ENCODE data around the gene FAM72D.
"Not testable (repeated sequence)": the region's sequence is repeated elsewhere in the genome, so short reads cannot be mapped to it uniquely, and the experiment has no call there.

FAM72D gene

DNA sequence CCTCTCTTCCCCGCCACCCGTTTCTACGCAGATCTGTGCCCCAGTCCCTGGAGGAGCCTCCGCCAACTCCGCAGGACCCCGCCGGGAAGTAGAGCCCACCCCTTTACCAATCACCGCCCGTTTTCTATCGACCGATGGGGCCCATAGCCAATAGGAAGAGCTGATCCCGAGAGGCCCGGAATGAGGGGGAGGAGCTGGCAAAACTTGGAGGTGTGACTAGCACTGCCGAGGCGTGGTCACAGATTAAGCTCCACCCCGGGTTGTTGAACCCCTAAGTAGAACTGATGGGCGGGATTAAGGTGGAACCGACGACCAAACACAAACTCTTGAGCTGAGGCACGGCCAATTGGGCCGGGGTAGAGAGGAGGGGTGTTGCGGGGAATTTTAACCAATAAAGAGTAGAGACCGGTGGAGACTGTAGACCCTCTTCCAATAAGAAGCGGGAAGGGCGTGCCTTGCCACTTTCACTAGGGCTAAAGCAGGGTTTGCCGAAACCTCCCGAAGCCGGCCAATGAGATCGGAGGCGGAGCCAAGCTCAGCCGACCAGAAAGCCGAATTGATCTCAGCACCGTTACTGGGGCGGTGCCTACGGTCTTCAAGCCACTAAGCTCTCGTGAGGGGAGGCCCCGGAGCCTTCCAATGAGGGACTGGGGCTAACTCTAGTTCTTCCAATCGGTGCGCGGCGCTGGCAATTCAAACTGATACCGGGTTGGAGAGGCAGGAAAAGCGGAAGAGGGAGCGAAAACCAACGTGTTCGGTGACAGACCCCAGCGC lies at the start of gene FAM72D, which contains the start of gene SRGAP2B:
TSS of gene FAM72D (plus strand) at position 691 of the 774 bp plus-strand sequence. CDS start 874 bp downstream, outside the sequence.
TSS of gene SRGAP2B (minus strand) at position 45 of the 774 bp plus-strand sequence. CDS start 2,427 bp downstream, outside the sequence.
- H3K4me3 ChIP-seq (ENCODE audit: low read depth, low read length) = peak within 1 kb of the TSS; percentile 45
- POLR2A ChIA-PET; CTCF ChIA-PET; H3K27ac ChIP-seq (ENCODE audit: extremely low read depth, low read depth, low read length); H3K9me3 ChIP-seq (ENCODE audit: control insufficient read depth, insufficient read depth, low read depth, low read length); H3K36me3 ChIP-seq (ENCODE audit: control insufficient read depth in 2 of 2, insufficient read depth in 1 of 2, low read length in 2 of 2); H3K4me1 ChIP-seq (ENCODE audit: control insufficient read depth, insufficient read depth, low read length): not testable (repeated sequence)

DNA sequence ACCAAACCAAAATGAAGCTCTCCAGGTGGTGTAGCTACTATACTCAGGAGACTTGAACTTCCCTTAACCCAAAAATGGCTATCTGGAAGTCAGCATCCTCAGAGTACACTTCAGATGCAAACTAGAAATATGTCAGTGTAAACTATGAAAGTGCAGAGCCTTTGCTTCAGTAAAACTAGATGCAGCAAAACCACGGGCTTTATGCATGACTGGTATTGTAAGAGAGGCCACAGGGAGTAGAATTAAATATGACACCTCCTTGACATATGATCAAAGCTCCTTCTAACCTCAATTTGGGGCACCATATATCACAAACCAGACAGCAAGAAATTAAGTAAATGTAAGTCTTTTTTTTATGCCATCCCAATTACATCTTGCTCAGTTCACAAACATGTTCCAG lies 48.2 kb upstream of the FAM72D start:
- H3K4me3 ChIP-seq (ENCODE audit: low read depth, low read length); CTCF ChIA-PET; H3K4me1 ChIP-seq (ENCODE audit: control insufficient read depth, insufficient read depth, low read length); H3K9me3 ChIP-seq (ENCODE audit: control insufficient read depth, insufficient read depth, low read depth, low read length); POLR2A ChIA-PET; H3K36me3 ChIP-seq (ENCODE audit: control insufficient read depth in 2 of 2, insufficient read depth in 1 of 2, low read length in 2 of 2); H3K27ac ChIP-seq (ENCODE audit: extremely low read depth, low read depth, low read length): not testable (repeated sequence)

DNA sequence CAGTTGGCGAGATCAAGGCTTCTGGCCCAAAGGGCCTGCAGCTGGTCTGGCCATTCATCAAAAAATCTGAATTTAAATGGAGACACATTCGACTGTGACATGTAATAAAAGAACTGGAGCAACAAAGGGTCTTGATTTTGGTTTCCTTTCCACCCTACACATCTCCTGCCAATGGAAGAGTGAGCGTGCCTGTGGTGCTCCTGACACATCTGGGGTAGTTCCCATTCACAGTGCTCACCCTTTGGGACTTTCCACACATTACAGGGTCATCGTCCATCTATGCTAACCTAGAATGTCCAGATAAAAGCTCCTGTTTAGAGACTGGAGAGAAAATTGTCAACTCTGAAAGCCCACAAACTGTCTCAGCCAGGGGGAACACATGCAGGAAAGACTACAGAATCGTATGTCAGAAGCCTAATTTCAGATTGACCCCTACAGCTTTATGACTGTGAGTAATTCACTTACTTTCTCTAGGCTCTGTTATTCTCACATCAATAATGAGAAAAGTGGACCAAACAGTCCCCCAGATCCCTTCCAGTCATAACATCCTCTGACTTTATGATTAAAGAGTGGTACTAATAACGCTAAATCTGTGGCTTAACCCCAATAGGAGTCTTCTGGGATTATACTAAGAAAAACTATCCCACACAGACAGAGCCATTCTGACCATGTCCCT lies 47.5 kb upstream of the FAM72D start:
- H3K9me3 ChIP-seq (ENCODE audit: control insufficient read depth, insufficient read depth, low read depth, low read length); H3K27ac ChIP-seq (ENCODE audit: extremely low read depth, low read depth, low read length); CTCF ChIA-PET; H3K4me3 ChIP-seq (ENCODE audit: low read depth, low read length); H3K4me1 ChIP-seq (ENCODE audit: control insufficient read depth, insufficient read depth, low read length); H3K36me3 ChIP-seq (ENCODE audit: control insufficient read depth in 2 of 2, insufficient read depth in 1 of 2, low read length in 2 of 2); POLR2A ChIA-PET: not testable (repeated sequence)

DNA sequence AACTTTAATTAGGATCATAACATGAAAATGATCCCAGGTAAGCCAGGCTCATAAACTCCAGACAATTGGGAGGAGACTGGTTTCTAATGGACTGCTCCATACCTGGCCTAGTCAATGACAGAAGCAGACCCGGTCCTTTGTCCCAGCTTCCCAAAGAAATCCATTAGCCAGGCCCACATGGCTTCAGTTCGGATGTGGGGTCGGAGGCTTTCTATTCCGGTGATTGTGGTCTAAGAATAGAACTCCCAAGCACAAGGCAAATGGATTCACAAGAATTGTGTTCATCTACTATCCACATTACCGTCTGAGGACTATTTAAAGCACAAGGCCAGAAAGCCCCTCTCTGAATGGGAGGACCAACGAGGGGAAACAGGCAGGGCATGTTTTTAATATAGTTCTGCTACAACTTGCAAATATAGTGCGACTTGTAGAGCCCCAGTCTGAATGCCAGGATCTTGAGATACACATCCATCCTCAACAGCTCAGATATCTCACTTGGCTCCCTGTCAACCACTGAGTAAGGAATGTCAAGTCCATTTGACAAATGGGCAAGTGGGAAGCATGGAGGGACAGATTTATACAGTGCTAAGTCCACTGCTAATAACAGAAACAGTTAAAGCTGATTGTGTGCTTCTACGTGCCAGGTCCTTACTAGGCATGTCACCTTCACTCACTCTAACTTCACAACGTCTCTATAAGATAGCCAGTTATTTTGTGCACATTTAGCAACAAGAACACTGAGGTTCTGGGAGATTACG lies 43.6 kb upstream of the FAM72D start:
- H3K4me3 ChIP-seq (ENCODE audit: low read depth, low read length); H3K36me3 ChIP-seq (ENCODE audit: control insufficient read depth in 2 of 2, insufficient read depth in 1 of 2, low read length in 2 of 2); H3K9me3 ChIP-seq (ENCODE audit: control insufficient read depth, insufficient read depth, low read depth, low read length); H3K4me1 ChIP-seq (ENCODE audit: control insufficient read depth, insufficient read depth, low read length); CTCF ChIA-PET; H3K27ac ChIP-seq (ENCODE audit: extremely low read depth, low read depth, low read length); POLR2A ChIA-PET: not testable (repeated sequence)

DNA sequence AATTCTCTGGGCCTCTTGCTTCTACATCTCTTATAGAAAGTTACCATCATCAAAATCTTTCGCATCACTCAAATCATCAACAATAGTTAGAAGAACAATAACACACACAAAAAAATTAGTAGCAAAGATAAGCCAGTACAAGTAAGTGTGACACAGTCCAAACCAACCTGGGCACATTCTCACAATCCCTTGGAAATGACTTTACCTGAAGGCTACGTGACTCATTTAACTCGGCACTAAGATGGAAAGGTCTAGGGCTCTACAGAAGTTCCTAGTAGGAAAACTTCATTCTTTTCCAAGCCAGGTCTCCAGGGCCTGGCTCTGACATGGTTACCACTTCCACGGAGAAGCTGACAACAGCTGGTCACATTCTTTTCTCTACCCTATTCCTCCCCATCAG lies 42.3 kb upstream of the FAM72D start:
- H3K4me1 ChIP-seq (ENCODE audit: control insufficient read depth, insufficient read depth, low read length); H3K4me3 ChIP-seq (ENCODE audit: low read depth, low read length); CTCF ChIA-PET; H3K27ac ChIP-seq (ENCODE audit: extremely low read depth, low read depth, low read length); H3K36me3 ChIP-seq (ENCODE audit: control insufficient read depth in 2 of 2, insufficient read depth in 1 of 2, low read length in 2 of 2); H3K9me3 ChIP-seq (ENCODE audit: control insufficient read depth, insufficient read depth, low read depth, low read length); POLR2A ChIA-PET: not testable (repeated sequence)

DNA sequence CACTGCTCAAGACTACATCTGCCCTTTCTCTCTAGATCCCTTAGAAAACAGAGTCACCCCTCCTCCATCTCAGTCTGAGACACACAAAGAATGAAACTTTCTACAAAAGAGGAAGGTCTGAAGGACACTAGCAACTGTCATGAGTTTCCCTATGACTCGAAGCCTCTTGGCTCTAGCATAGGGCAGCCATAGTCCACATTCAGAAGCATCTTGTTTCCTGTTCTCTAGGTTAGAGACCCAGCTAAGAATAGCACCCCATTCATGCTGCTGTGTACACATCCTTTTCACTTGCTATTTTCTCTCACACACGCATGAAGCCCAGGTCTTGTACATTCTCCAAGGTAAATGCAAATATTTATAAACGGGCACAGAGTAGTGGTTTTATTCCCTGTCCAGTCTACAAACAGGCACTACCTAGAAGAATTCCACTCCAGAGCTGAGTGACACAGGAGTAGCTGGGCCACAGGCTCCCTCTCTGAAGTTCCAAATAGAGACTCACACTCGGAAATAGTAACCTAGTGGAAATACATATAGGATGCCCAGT lies 40.5 kb upstream of the FAM72D start:
- CTCF ChIA-PET; POLR2A ChIA-PET; H3K9me3 ChIP-seq (ENCODE audit: control insufficient read depth, insufficient read depth, low read depth, low read length); H3K27ac ChIP-seq (ENCODE audit: extremely low read depth, low read depth, low read length); H3K36me3 ChIP-seq (ENCODE audit: control insufficient read depth in 2 of 2, insufficient read depth in 1 of 2, low read length in 2 of 2); H3K4me1 ChIP-seq (ENCODE audit: control insufficient read depth, insufficient read depth, low read length); H3K4me3 ChIP-seq (ENCODE audit: low read depth, low read length): not testable (repeated sequence)

DNA sequence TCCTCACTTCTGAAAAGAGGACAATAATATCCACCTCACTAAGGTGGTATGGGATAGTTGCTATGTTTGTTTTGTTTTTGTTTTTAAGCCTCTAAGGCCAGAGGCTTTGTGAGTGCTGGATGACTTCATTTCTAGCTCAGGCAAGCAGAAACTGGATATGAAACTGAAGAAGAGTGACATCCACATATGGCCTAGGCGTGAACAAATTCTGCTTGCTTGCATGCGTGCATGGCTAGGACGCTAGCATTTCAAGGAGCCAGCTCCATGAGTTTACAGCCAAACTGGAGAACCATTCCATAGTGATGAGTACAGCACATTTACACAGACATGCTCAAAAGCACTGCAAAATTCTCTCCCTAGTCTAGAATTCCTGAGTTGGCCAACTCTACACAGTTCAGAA lies 37.6 kb upstream of the FAM72D start:
- POLR2A ChIA-PET; H3K4me1 ChIP-seq (ENCODE audit: control insufficient read depth, insufficient read depth, low read length); CTCF ChIA-PET; H3K4me3 ChIP-seq (ENCODE audit: low read depth, low read length); H3K27ac ChIP-seq (ENCODE audit: extremely low read depth, low read depth, low read length); H3K9me3 ChIP-seq (ENCODE audit: control insufficient read depth, insufficient read depth, low read depth, low read length); H3K36me3 ChIP-seq (ENCODE audit: control insufficient read depth in 2 of 2, insufficient read depth in 1 of 2, low read length in 2 of 2): not testable (repeated sequence)

DNA sequence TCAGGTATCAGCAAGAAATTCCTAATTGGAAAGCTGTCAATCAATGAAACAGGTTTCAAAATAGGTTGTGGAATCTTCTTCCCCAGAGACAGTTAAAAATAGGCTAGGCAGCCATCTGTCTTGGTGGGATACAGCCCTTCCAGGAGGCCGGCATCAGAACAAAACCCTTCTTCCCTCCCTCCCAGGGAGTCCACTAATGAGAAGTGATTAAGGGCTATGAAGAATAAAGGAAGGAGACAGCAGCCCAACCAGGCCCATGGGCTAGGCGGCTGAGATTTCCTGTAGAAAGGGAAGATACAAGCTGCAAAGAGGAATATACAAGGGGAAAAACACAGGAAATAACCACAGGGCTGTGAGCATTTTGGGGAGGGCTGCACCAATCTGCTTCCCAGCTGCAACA lies 32.5 kb upstream of the FAM72D start:
- H3K4me1 ChIP-seq (ENCODE audit: control insufficient read depth, insufficient read depth, low read length); CTCF ChIA-PET; H3K27ac ChIP-seq (ENCODE audit: extremely low read depth, low read depth, low read length); H3K4me3 ChIP-seq (ENCODE audit: low read depth, low read length); POLR2A ChIA-PET; H3K9me3 ChIP-seq (ENCODE audit: control insufficient read depth, insufficient read depth, low read depth, low read length); H3K36me3 ChIP-seq (ENCODE audit: control insufficient read depth in 2 of 2, insufficient read depth in 1 of 2, low read length in 2 of 2): not testable (repeated sequence)

DNA sequence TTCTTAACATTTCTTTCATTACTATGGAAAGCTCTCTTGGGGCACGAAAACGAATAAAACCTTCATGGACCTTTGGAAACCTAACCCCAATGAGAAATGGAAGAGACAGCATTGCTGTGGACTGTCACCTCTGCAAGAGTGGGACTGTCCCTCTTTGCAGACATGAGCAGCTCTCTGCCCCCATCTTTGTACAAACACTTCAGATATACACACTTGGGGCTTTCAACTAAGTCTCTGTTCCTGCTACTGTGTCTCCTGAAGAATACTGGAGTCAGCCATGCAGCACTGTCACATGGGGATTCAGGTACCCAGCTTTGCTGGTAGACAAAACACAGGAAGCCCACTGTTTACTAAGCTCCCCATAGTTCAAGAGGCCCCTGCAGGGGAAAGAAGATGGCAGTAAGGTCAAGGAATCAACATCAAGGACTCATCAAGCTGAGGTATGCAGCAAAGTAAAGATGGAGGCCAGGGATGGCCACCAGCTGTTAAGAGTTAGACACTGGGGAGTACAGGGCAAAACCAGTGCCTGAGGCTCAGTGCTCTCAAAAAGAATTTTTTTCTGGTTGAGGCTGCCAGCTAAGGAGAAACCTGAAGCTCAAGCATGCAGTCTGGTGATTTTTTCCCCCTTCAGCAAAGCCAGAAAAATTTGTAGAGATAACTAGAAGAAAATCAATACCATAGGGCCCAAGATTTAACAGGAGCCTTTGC lies 31.7 kb upstream of the FAM72D start:
- H3K27ac ChIP-seq (ENCODE audit: extremely low read depth, low read depth, low read length); H3K4me3 ChIP-seq (ENCODE audit: low read depth, low read length); H3K9me3 ChIP-seq (ENCODE audit: control insufficient read depth, insufficient read depth, low read depth, low read length); POLR2A ChIA-PET; H3K4me1 ChIP-seq (ENCODE audit: control insufficient read depth, insufficient read depth, low read length); H3K36me3 ChIP-seq (ENCODE audit: control insufficient read depth in 2 of 2, insufficient read depth in 1 of 2, low read length in 2 of 2); CTCF ChIA-PET: not testable (repeated sequence)

DNA sequence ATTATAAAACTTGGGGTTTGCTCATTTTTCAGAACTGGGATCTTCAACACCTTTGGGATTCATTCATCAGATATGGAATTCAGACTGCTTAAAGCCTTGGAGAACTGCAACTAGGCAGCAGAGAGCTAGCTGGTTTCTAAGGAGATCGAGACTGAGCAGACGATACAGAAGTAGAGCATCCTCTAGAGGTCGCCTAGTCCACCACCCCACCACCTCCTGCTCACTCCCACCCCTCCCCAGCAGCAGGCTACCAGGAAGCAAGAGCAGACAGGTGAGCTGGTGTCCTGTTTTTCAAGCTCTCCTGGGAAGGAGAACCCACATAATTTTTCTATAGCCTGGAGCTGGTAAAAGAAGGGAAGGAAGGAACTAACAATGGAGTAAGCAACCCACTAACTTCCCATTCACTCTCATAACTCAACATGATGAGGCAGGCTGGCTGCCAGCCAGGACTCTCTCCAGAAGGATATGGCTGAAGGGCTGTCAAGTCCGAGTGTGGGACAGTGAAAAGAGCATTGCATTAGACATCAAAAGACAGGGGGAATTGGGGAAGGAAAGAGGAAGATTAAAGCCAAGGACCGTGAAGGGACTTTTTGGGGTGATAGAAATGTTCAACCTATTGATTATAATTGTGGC lies 30.5 kb upstream of the FAM72D start:
- H3K36me3 ChIP-seq (ENCODE audit: control insufficient read depth in 2 of 2, insufficient read depth in 1 of 2, low read length in 2 of 2); POLR2A ChIA-PET; H3K9me3 ChIP-seq (ENCODE audit: control insufficient read depth, insufficient read depth, low read depth, low read length); H3K27ac ChIP-seq (ENCODE audit: extremely low read depth, low read depth, low read length); CTCF ChIA-PET; H3K4me1 ChIP-seq (ENCODE audit: control insufficient read depth, insufficient read depth, low read length); H3K4me3 ChIP-seq (ENCODE audit: low read depth, low read length): not testable (repeated sequence)

Data from HEK293 (cell line).